Eye (tissue), 1 donor: Measurements from ENCODE around the gene HOXA3.

Source experiments
- DNase-seq: peaks from one replicate; pipeline ENCODE4 v3.0.0-alpha.2; 2015

The HOXA3 gene

GRCh38 chr7:27177795-27178320, 25.5 kb upstream of the HOXA3 start:
- DNase-seq = no peak

DNA sequence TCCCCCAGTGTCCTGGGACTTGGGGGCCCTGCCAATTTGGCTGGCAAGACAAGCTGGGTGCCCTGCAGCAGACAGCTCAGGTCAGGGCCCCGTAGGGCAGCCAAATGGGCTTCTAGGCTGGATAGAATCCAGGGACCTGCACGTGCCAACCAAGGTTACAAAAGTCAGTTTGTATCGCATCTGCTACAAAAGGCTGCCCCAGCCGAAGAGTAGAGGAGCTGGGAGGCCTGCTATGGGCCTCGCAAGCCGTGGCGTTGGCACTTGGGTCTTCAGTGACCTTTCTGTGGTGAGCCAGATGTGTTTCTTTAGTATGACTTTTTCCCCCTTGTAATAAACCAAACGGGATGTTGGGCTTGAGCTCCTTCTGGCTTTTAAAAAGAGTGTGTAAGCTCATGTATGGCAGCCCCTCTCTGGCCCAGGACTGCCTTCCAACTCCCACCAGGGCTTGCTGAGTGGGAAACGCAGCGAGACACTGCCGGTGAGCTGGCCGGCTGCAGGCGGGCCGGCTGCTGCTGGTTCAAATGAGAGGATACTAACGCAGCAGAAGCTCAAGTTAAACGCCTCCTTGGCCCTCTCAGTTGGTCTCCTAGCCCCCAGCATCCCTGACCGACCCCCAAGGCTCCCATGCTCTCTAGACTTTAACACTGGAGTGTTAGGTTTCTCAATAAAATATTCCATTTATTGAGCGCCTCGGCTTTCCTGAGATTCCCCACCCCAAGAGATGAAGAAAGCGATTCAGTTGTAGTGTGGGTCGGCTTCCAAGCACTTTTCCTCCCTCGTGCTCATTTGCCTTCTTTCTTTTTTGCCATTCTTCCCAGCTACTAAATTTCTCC, 24.8 kb upstream of the HOXA3 start:
- DNase-seq = no peak

- no peak for DNase-seq
These were observed 24.1 kb upstream of the HOXA3 start for GRCh38 chr7:27176524-27176845.

- no peak for DNase-seq
These were observed 23.5 kb upstream of the HOXA3 start for GRCh38 chr7:27175626-27176523.

GRCh38 chr7:27174874-27175625, 22.7 kb upstream of the HOXA3 start:
- no peak for DNase-seq

DNA sequence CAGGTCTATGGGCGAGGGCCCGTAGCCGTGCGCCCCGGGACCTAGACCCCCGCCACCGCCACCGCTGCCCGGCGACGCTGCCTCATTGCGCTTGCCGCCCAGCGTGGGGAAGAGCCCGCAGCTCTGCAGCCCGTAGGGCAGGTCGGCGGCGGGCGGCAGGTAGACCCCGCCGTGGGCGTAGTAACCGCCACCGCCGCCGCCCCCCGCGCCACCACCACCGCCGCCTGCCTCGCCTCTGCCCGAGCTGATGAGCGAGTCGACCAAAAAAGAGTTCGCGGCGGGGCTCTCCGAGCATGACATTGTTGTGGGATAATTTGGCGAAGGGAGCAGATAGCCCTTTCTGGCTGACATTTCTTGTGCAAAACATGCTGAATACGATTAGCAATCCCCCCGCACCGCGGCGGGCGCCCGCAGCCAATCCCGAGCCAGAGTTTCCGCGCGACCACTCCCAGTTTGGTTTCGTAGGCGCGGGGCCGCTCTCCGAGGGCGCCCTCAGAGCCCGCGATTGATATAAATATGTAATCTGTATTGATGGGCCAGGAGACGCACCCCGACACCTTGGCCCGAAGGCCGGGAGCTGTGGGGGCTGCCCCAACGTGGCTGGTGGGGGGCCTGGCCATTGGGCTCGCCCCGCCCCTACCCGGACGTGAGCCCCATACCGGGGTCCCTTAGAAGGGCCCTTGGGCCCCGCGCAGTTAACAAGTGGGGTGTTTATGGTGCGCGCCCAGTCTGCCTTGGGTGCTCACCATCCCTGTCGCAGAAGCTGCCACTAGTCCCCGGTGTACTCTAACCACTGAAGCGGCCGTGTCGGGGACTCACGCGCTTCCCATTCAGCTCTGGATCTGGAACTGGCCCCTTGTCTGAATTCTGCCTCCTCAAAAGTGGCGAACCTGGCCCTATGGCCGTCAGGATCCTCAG, 21.8 kb upstream of the HOXA3 start, which contains the start of gene HOXA10:
HOXA10 (minus strand) TSS at position 365 of the 918 bp plus-strand sequence; CDS start at position 351, 14 bp downstream.
- no peak for DNase-seq

GRCh38 chr7:27173511-27173955, 21.1 kb upstream of the HOXA3 start:
- DNase-seq = no peak

DNA sequence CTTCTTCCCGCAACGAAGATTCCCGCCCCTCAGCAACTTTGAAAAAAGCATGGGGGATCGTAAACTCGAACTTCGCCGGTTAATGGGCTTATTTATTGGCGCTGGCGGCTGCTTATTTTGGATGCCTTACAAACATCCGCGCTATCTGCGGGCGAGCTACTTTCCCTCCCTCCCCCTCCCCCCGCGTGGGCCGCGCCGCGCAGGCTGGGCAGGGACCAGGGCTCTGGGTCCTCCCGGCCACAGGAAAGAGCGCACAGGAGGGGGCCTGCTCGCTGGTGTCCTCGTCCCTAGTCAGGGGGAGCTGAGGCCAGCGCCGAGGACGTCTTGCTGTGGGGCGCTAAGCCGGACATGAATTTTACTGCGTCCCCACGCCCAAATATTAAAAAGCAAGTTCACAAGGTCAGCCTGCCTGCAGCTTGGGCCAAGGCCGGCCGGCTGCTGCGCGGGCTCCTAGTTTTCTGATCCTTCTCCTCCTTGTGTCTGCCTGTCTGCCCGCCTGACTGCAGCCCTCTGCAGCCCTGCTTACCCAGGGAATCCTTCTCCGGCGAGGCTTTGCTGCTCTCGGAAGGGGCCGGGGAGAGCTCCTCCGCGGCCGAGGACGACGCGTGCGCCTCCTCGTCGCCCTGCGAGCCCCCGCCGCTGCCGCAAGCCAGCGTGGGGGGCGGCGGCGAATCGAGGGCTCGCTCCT, 20.6 kb upstream of the HOXA3 start:
- DNase-seq = peak; percentile 70

DNA sequence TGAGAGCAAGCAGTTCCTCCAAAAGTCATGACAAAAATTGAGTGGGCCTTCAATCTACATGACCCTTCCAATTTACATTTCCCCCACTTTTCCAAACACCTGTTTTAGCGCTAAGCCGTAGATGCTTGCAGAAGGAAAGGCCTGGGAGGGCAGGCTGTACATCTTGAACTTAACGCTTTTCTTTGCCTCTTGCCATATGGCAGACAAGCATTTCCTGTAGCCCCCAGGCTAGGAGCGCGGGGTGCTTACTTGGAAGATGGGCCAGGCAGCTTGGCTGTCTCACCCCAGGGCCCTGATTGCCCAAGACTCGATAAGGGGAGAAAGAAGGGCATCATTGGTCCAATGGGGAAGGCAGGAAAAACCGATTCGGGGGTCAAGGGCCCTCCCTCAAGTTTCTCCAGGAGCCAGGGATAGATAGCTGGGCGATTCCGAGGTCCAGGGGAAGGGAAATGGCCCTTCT, 20.0 kb upstream of the HOXA3 start:
- no peak for DNase-seq

DNA sequence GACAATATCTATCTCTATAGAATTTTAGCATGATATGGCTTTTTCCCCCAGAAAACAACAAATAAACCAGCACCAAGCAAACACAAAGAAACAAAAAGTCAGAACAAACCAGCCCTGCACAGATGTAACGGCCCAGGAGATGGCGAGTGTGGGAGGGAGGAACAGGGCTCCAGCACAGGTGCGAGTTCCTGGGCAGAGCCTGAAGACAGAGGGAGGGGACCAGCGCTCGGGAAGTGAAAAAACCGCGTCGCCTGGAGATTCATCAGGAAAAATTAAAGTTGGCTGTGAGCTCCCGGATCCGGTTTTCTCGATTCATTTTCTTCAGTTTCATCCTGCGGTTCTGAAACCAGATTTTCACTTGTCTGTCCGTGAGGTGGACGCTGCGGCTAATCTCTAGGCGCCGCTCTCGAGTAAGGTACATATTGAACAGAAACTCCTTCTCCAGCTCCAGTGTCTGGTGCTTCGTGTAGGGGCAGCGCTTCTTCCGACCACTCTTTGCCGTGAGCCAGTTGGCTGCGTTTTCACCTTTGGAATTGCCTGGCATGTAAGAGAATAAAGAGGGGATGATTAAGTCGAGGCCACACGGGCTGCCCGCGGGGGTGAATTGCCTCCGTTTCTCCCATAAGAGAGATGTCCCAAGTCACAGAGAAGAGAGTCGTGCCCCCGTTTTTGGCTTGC, 19.4 kb upstream of the HOXA3 start:
- DNase-seq = no peak

- DNase-seq = no peak
These were observed 18.9 kb upstream of the HOXA3 start for GRCh38 chr7:27171325-27171636.

DNA sequence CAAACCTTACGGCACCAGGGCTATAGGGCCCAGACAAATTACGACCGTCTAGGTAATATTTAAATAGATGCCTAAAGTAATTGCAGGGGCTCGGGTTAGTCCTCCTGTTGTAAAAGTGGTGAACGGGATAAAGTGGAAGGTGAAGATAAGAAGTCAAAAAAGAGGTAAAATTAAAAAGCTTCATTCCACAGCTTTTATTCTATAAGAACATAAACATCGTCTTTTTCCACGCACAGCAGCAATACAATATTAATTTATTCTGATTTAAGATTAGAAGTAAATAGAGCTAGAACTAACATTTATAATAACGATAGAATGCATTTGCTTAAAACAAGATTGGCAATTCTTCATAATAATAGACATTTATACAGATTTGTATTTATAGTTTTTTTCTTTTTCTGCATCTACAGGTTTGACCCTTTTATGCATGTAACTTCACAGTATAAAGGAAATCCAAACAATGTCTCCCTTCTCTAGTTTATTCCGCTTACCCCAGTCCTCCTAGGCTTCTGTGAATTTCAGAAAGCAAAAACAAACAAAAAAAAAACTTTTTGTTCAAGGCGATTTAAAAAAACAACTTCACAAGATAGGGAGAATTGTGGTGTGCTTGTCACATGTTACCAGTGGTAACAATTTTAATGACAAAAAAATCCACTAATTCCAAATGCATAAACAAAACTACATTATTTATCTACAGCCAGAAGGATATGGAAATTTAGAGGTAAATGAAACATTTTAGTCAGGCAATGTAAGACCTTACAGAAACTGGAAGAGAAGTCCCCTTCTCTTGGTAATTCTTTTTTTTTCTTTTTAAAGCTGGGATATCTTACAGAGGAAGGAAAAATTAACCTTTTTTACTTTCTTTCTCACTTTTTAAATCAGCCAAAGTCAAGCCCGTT, 18.3 kb upstream of the HOXA3 start:
- peak; percentile 69 for DNase-seq

- no peak for DNase-seq
These were observed 17.5 kb upstream of the HOXA3 start for GRCh38 chr7:27169658-27170425.

GRCh38 chr7:27168265-27168947, 16.0 kb upstream of the HOXA3 start:
- DNase-seq = peak; percentile 71

GRCh38 chr7:27167916-27168264, 15.5 kb upstream of the HOXA3 start:
- DNase-seq = no peak

GRCh38 chr7:27166531-27167505, 14.4 kb upstream of the HOXA3 start:
- no peak for DNase-seq

GRCh38 chr7:27165996-27166530, 13.7 kb upstream of the HOXA3 start:
- DNase-seq = no peak
